OCI-LY3 (cell line): ENCODE measurements around the gene NHLH2.

Experiments
- EZH2phosphoT487 ChIP-seq: fragments of 200-600 bp; shearing (Covaris generic); IDR thresholded peaks from 2 replicates; pipeline ENCODE4 v1.6.1; 2018; ENCODE audit warnings: antibody characterized with exemption, mixed run types, low read depth
- TF ChIP-seq, protein P1 (sequence below): fragments of 200-600, 300-600 bp; sonication (generic); IDR thresholded peaks from 2 replicates; pipeline ENCODE4 v1.5.1; 2014; ENCODE audit warnings: antibody characterized with exemption, low read length, low read depth

DNA sequence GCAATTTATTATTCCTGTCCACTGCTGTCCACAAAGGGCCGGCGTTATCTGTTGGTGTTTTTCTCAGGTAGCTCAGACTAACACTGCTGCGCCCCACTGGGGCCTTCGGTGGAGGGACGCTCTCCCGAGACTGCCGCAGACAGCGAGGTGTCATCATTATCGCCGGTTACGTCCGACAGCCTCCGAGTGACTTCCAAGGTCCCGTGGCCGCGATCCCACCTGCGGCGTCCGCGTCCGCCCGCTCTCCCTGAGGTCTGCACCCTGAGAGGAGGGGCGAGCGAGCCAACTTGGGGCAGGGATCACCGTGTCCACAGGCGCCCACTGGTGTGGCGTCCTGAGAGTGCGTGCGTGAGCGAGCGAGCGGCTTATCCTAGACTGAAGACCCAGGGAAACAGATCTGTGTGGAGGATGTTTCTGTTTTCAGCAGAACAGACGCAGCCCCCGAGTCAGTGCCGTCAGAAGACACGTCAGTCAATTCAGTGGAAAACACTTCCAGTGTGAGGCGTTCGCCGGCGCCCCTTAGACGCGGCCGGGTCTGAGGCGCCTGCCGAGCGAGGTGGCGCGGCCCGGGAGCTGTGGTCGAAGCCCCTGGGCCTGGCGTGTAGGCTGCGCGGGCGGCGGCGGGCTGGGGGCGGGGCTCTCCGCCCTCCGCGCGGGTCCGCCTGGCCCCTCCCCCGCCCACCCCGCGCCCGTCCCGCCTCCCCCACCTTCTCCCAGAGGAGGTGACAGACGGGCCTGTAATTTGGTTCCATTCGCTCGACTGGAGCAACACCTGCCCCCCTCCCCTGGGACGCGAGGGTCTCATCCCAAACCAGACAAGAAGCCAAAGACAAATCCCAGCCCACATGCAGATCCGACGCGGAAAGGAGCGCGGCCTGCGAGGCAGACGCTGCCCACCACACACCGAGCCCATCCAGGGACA lies 12.6 kb downstream of the NHLH2 start:
- TF ChIP-seq, protein P1, sequence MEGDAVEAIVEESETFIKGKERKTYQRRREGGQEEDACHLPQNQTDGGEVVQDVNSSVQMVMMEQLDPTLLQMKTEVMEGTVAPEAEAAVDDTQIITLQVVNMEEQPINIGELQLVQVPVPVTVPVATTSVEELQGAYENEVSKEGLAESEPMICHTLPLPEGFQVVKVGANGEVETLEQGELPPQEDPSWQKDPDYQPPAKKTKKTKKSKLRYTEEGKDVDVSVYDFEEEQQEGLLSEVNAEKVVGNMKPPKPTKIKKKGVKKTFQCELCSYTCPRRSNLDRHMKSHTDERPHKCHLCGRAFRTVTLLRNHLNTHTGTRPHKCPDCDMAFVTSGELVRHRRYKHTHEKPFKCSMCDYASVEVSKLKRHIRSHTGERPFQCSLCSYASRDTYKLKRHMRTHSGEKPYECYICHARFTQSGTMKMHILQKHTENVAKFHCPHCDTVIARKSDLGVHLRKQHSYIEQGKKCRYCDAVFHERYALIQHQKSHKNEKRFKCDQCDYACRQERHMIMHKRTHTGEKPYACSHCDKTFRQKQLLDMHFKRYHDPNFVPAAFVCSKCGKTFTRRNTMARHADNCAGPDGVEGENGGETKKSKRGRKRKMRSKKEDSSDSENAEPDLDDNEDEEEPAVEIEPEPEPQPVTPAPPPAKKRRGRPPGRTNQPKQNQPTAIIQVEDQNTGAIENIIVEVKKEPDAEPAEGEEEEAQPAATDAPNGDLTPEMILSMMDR = no peak
- no peak for TF ChIP-seq EZH2phosphoT487
